Hematopoietic multipotent progenitor cell (in vitro differentiated cells): ENCODE measurements around the gene SFSWAP. TPM values are rescaled to one million over a fixed set of nuclear protein-coding genes. Genes with fewer than 3 reads are reported as not detected.
"Not testable (repeated sequence)": the region's sequence is repeated elsewhere in the genome, so short reads cannot be mapped to it uniquely, and the experiment has no call there.

Experiments used
- DNase-seq, 3 donors: peaks; one replicate each; pipeline ENCODE4 v3.0.0-alpha.2; 2011 to 2015; ENCODE audit warnings: low read depth in 2 of 3, low spot score in 2 of 3
- total RNA-seq: library from RNA; depleted of rRNA; stranded (reverse); fragments of >200 nt; gene quantifications from one replicate; pipeline ENCODE4 v1.2.3, GENCODE V29; 2012

Gene SFSWAP
- total RNA-seq, 1 donor: 81.1 TPM

DNA sequence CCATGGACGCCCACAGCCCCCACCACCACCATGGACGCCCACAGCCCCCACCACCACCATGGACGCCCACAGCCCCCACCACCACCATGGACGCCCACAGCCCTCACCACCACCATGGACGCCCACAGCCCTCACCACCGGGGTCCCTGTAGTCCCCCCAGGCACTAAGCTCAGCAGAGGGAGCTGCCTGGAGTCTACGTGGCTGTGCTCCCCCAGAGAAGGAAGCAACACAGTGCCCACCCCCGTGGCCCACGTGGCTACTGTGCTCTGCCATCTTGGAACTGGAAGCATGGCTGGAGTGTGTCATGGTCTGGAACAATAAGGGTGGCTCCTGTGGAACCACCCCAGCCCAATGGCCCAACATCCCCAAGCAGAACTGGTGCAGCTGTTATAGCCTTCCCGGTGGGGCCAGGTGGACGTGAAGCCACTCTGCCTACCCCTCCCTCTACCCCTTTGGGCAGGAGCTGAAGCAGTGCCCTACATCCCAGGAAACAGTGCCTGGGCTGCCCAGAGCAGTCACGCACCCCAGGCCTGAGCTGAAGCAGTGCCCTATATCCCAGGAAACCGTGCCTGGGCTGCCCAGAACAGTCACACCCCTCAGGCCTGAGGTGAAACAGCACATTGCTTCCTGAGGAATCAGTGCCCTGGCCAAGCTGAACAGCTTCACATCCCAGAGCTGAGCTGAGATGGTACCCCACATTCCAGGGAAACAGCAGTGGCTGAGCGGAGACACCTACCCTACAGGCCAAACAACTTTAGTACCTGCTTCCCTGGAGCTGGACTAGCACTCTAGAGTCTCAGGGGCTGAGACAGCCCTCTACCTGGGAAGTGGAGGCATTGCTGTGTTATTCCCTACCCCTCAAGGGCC, 9.0 kb upstream of the SFSWAP start:
- no peak for DNase-seq

DNA sequence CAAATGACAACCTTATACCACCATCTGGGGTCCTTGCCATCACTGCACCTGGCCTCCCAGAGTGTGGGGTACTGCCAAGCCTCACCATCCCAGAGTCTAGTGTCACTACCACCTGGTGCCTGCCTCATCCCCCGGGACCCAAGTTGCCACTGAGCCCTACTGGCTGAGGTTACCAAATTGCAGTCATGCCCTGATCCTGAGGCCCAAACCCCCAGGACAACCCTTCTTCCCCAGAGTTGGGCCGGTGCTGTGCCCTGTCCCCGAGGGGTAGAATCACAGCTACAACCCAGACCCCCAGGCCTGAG, 8.4 kb upstream of the SFSWAP start:
- DNase-seq: no peak

DNA sequence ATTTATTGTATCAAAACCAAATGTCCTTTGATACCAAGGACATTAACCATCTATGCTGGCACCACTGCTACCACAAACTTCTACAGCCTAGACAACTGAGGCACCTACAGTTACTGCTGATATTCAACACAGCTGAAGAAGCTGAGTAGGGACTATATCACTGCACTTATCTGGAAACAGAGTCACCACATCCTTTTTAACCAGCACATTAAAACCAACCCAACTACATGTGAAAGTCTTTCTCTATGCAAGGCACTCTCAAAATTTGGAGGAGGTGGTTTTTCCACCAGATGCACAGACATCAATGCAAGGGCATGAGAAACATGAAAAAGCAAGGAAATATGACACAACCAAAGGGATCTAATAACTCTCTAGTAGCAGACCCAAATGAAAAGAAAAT, 7.7 kb upstream of the SFSWAP start:
- DNase-seq: no peak

DNA sequence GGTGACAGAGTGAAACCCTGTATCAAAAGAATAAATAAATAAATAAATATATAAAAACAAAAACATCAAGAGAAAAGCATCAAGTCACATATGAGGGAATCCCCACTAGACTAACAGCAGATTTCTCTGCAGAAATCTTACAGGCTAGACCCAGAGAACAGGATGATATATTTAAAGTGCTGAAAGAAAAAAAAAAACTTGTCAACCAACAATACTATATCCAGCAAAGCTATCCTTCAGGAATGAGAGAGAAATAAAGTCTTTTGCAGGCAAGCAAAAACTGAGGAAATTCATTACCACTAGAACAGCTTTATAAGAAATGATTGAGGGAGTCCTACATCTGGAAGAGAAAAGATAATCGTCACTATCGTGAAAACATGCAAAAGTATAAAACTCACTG, 6.4 kb upstream of the SFSWAP start:
- DNase-seq: no peak

DNA sequence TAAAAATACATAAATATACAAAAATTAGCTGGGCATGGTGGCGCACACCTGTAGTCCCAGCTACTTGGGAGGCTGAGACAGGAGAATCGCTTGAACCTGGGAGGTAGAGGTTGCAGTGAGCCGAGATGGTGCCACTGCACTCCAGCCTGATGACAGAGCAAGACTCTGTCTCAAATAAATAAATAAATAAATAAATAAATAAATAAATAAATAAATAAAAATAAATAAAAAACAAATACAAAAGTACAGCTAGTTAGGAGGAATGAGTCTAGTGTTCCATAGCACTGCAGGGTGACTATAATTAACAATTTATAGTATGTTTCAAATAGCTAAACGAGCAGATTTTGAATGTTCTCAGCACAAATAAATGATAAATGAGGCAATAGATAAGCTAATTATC, 4.2 kb upstream of the SFSWAP start:
- not testable (repeated sequence) for DNase-seq

DNA sequence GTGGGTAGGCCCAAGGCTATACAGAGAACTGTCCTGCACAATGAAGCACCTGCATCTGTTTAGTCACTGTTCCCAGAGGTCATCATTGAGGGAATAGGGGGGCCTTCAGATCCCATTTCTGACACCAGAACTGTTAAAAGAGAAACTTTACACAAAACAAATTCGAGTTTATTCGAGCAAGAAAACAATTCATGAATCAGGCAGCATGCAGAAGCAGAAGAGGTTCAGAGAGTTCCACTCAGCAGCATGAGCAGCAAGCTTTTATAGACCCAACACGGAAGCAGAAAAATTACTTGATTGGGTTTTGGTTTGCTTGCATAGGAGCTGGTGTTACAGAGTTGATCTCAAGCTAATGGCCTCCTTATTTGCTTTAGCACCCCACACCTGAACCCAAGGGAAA, 1.7 kb upstream of the SFSWAP start:
- no peak for DNase-seq

DNA sequence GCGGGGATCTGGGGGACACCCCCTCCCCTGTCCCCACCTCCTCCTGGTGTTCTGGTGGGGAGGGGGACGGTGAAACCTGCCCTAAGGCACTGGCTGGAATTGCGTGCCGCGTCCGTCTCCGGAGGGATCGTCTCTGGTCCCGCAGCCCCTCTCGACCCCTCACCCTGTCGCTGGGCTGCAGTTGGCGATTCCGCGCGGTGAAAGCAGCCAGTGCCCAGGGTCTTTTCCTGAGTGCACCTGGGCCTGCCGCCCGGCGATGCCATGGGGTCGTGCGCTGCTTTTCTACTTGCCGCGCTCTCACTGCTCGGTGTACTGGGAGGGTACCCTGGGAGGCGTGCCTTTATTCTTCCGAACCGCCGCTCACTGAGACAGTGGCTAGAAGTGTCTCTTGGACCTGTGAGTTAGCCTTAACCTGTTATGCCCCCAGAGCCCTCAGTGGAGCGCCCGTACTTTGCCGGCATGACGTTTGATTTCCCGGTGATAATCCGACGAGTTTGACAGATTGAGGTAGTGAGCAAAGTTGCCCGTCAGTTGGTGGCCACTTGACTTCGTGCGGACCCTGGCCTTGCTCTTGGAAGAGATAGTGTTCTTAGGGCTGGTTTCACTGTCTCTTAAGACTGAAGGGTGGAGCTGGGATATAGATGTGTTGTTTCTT, 788 bp downstream of the SFSWAP start:
- DNase-seq: peak in 1 of 3 donors; percentile 13

DNA sequence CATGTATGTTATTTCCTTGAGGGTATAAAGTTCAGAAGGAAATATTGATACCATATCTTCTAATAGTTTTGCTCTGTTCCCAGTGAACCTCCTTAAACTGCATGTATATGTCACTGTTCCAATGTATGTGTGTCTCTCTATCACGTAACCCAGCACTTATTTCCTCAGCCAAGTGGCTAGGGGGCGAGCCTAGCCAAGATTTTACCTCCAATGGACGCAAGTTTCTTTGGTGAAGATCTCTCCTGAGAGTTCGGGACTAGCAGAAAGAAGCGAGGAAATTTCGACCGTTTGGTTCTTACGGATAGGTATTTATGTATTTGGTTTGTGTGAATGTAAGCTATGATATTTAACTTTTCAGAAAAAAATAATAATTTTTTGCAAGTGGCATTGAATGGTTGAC, 2.5 kb downstream of the SFSWAP start:
- no peak for DNase-seq

DNA sequence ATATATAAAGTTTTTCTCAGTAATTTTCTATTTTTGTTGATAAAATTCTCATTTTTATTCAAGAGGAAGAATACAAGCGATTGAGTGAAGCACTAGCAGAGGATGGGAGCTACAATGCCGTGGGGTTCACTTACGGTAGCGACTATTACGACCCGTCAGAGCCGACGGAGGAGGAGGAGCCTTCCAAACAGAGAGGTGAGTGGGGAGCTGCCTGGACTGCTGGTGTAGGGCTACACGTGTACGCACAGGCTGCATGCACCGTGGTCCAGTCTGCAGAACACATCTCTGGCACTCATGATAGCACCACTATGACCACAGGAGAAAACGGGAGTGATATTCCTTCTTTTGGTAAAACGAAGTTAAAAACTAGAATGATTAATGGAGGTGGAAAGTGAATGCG, 3.9 kb downstream of the SFSWAP start:
- DNase-seq: no peak

DNA sequence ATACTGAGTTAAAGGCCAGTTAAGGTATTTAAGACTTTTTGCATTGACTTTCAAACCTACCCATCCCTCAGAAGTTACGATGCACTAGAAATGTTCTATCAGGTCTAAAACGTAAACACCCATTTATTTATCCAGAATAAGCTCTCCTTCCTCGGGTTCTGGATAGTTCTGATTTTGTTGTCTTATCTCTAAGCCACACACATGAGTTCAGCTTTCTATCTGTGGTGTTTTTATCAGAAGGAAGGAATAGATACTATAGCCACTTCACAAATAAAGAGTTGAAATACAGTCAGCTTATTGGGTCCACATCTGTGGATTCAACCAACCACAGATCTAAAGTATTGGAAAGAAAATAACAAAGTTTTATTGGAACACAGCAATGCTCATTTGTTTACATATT, 5.4 kb downstream of the SFSWAP start:
- no peak for DNase-seq

DNA sequence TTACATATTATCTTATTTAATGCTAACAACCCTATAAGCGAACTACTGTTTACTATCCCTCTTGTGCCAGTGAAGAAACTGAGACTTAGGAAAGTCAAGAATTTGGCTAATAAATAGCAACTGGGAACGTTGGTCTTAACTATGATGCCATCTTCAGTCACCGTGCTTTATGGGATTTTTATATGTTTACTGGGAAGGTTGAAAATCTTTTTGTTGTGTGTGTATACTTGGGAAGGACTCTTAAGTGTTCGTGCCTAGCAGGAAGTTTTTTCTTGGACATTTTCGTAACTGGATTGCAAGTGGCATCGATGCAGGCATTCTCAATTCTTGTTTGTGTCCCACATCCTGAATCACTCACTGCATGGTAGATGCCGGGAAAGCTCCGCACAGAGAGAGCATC, 9.4 kb downstream of the SFSWAP start:
- no peak for DNase-seq

DNA sequence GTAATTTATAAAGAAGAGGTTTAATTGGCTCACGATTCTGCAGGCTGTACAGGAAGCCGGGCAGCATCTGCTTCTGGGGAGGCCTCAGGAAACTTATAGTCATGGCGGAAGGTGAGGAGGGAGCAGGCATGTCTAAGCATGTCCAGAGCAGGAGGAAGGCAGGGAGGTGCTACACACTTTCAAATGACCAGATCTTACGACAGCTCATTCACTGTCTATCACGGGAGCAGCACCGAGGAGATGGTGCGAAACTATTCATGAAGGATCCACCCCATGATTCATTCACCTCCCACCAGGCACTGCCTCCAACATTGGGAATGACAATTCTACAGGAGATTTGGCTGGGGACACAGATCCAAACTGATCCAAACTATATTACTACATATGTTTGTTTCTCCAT, 10.0 kb downstream of the SFSWAP start:
- no peak for DNase-seq

DNA sequence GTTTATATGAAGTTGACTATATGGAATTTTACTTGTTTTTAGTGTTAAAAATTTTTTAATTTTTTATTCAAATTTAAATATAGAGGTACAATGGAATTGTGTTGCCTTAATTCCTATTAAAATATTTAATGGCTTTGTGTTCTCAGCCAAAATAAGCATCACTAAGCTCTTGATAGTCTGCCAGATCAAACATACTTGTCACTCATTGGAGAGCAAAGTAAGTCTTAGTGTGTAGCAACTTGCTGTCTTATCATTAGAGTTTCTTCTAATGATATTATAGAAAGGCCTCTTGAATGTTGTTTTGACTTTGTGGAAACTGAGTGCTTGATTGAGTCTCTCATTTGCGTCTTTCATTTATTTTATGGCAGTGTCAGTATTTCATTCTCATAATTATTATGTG, 10.7 kb downstream of the SFSWAP start:
- DNase-seq: no peak

DNA sequence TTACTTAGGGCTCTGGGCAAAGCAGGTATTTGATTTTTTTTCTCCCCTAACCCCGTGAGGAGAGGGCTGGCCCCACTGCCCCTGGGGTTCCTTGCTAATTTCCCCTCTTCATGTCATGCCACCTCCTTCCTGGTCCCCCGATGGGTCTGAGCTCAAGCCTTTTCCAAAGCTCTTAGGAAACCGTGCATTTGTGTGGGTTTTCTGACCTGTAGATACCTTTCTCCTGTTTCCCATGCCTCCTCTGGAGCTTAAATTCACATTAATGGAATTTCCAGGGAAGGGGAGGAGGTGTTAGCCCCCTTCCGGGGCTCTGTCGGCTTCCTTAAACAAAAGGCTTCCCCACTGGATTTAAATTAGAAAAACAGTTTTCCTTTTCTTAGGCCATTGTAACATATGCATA, 12.6 kb downstream of the SFSWAP start:
- no peak for DNase-seq

DNA sequence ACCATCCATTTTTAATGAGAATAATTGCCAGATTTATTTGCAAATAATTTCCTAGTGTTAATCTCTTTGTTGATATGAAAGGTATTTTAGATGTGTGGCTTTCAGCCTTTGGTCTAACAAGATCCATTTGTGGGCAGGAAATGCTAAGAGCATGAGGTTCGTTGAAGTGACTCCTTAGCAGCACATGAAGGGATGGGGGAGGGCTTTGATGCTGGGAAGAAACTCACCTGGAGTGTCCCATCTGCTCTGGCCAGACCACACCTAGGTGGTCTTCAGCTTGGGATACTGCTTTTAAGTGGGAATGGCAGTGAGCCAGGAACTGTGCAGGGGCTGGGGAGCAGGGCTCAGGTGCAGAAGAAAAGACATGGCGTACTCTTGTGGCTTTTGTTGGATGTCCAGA, 13.6 kb downstream of the SFSWAP start:
- no peak for DNase-seq

DNA sequence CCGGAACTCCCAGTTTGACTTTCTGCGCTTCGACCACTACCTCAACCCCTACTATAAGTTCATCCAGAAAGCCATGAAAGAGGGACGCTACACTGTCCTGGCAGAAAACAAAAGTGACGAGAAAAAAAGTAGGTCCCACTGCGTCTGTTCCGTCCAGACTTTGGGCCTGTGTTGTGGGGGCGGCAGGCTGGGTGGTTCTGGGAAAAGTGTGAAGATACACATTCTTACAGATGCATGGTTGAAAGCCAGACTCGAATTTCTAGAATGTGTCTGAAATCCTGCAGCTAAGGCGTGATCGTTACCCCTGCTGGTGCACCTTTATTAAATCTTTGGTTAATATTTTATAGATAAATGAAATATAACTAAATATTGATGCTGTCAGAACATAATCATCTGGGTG, 14.6 kb downstream of the SFSWAP start:
- DNase-seq: no peak

DNA sequence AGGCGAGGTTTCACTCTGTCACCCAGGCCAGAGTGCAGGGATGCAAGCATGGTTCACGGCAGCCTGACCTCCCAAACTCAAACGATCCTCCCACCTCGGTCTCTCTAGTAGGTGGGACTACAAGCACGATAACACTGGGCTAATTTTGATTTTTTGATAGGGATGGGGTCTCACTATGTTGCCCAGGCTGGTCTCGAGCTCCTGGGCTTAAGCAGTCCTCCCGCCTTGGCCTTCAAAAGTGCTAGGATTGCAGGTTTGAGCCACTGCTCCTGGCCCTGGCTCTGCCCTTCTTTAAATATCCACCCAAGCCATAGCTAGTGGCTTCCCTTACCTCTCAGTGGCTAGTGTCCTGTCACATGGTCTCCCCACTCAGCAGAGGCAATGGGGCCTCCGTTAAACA, 17.8 kb downstream of the SFSWAP start:
- DNase-seq: no peak

DNA sequence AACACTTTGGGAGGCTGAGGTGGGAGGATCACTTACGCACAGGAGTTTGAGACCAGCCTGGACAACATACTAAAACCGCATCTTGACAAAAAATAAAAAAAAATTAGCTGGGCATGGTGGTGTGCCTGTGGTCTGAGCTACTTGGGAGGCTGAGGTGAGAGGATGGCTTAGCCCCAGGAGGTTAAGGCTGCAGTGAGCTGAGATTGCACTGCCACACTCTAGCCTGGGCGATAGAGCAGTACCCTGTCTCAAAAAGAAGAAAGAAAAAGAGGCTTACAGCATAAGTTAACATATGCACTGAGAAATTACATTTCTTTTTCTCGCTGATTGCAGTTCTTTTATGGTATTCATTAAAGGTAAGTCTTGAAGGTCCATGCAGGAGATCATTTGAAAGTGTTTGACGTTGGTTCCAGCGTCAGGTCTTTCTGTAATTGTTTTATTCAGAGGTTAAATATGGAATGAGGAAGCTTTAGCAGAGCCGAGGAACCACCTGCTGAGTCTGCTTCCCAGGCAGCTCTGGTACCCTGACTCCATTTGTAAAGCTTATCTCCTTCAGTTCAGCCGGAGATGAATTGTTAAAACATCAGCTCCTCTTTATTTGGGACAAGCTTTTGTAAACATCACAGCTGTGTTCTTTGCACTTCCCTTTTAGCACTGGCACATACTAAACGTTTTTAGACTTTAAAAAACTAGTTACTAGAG, 18.5 kb downstream of the SFSWAP start:
- DNase-seq: no peak

DNA sequence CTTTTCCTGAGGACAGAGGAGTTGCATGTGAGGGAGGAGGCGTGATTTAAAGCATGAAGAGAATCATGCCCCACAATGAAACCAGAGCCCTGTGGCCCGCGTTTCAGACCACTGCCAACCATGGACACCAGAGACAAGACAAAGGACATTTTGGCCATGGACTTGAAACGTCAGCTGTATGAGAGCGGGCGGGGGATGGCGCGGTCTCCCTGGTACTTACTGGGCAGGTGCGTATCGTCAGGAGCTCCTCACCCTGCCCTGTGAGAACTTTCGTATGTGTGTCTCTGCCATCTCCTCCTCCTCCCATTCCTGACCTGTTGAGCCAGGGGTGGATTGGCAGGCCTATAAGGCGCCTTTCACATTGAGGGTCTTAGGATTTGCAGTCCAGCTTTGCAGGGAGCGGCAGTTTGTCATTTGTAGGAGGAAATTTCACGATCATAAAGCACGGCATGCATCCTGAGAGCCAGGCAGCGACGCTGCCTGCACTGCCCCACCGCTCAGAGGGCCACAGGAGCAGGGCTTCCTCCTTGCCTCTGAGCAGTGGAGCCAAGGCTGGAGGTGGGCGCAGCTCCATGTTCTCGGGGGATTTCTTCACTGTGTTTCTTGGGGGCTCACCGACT, 22.2 kb downstream of the SFSWAP start:
- no peak for DNase-seq

DNA sequence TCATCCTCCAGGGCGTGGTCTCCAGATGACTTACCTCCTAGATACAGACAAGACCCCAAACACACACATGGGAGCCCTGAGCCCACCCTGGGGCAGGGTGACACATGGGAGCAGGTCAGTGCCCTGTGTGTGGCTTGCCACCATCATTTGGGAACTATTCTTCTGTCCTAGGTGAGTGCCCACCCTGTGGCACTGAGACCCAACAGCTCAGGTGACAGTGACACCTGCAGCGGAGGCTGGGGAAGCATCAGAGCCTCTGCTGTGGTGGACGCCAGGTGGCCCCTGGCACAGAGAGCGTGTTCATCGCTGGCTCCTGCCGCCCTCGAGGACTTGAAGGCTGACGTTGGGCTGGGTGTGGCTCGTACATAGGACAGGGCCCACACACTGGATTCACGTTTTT, 23.0 kb downstream of the SFSWAP start:
- DNase-seq: no peak

DNA sequence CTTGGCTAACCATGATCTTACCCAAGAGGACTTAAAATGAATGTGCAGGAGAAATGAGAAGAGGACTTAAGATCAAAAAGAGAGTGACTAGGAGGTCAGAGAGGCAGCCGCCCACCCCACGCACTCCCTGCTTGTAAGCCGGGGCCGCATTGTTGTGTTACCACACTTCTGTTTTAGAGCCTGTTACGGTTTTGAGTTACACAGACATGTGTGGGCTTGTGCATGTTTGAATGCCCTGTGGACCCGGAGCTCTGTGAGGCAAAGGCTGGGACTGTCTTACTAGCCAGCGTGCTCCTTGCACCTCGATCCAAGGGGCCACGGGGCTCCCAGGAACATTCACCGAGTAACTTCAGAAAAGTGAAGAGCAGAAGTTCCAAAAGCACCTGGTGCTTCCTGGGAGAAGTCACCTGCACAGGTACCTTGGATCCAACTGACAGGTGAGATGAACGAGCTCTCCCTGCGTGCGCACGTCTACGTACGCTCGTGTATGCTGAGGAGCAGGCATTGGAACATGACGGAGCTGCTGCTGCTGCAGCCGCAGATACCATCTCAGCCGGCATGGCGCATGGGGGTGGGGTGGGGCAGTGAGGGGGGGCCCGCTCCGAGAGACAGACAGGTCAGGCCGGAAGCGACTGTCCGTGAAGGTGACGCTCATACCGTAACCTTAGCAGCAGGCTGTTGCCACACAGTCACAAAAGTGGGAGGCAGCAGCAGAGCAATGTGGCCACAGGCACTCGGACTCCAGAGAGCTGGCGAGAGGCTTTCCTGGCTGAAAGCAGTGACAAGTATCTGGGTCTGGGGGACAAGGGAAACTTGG, 23.7 kb downstream of the SFSWAP start:
- DNase-seq: no peak
